A549 (cell line): ENCODE results near the gene ZC3H18.

Source experiments
- CEBPB ChIP-seq, 2 experiments: fragments of >200 bp in 1 of 2; sonication (Bioruptor Twin) in 1 of 2; formaldehyde crosslinking in 1 of 2; IDR thresholded peaks; 2 replicates each; pipeline ENCODE4 v1.6.1; 2012 to 2016
- CTCF ChIP-seq: fragments of >200 bp; sonication (Bioruptor Twin); formaldehyde crosslinking; IDR thresholded peaks from 3 replicates; pipeline ENCODE4 v1.5.1; 2016
- PHF8 ChIP-seq: fragments of 200-600 bp; sonication (generic); IDR thresholded peaks from 2 replicates; pipeline ENCODE4 v1.6.1; 2016; ENCODE audit warnings: low read depth, mild to moderate bottlenecking, antibody characterized with exemption, moderate library complexity, borderline replicate concordance
- POLR2A ChIP-seq: IDR thresholded peaks from 2 replicates; pipeline ENCODE4 v1.6.1; 2012; ENCODE audit warnings: mild to moderate bottlenecking, low read length
- RFX5 ChIP-seq: fragments of 450-650 bp; IDR thresholded peaks from 2 replicates; pipeline ENCODE4 v1.7.1; 2014; ENCODE audit warnings: antibody characterized with exemption, mild to moderate bottlenecking, moderate library complexity

GRCh38 chr16:88524274-88524972 lies 45.8 kb upstream of the ZC3H18 start:
- no peak for TF ChIP-seq CTCF
- TF ChIP-seq PHF8: no peak
- TF ChIP-seq CEBPB (IDR thresholded peaks at IDR 0.05): no peak
- no peak for TF ChIP-seq POLR2A
- TF ChIP-seq RFX5: no peak
